GM19467 (cell line): Measurements from ENCODE around the gene MPL.

ENCODE experiments used
- ATAC-seq: cut with Tn5 transposase; IDR thresholded peaks from one replicate; pipeline ENCODE4 v1.9.1; 2021; ENCODE audit warnings: mild to moderate bottlenecking, moderate library complexity; ENCODE audit not compliant: unreplicated experiment

MPL gene

GRCh38 chr1:43351421-43352350 is 14.1 kb downstream of the MPL start:
- no peak for ATAC-seq

- ATAC-seq, result no peak
Measured at GRCh38 chr1:43352351-43352705, 14.7 kb downstream of the MPL start.

DNA sequence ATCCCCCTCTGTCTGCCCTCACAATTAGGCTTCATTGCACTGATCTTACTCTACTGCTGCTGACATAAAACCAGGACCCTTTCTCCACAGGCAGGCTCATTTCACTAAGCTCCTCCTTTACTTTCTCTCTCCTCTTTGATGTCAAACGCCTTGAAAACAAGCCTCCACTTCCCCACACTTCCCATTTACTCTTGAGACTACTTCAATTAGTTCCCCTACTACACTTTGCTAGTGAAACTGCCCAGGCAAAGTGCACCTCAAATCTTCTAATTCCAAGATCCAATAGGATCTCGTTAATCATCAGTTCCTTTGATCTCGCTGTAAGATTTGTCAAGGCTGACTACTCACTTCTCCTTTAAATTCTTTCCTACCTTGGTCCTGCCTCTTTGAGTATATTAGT is 15.3 kb downstream of the MPL start:
- no peak for ATAC-seq

GRCh38 chr1:43354471-43354870 is 16.9 kb downstream of the MPL start:
- no peak for ATAC-seq

DNA sequence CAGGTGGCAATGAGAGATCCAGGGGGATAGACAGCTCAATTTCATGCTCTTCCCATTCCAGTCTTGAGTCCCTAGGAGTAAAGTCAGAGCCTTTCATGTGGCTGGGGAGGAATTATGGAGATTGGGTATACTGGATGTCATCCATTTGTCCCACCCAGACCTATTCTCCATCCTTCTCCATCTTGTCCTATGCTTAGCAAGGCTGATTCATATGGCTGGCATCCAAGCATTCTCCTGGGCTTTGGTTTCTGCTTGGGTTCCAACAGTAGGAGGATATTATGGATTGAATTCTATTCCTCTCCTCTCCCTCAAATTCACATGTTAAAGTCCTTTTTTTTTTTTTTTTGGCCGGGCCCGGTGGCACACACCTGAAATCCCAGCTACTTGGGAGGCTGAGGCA is 17.3 kb downstream of the MPL start:
- no peak for ATAC-seq

DNA sequence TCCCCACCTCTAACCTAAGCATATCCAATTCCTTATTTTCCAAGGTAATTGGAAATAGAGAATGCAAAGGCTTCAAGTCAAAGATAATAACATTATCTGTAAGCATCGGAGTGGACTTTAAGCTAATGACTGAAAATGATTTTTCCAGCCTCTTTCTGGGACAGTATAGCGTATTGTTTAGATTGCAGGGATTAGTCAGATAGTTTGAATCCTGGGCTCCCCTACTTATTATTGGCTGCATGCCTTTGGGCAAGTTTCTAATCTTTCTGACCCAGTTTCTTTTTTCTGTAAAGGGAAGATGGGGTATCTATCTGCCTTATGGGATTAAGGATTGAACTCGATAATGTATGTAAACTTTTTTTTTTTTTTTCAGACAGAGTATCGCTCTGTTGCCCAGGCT is 19.6 kb downstream of the MPL start:
- ATAC-seq, result no peak

GRCh38 chr1:43358121-43358745 is 20.6 kb downstream of the MPL start:
- peak; percentile 8 for ATAC-seq

DNA sequence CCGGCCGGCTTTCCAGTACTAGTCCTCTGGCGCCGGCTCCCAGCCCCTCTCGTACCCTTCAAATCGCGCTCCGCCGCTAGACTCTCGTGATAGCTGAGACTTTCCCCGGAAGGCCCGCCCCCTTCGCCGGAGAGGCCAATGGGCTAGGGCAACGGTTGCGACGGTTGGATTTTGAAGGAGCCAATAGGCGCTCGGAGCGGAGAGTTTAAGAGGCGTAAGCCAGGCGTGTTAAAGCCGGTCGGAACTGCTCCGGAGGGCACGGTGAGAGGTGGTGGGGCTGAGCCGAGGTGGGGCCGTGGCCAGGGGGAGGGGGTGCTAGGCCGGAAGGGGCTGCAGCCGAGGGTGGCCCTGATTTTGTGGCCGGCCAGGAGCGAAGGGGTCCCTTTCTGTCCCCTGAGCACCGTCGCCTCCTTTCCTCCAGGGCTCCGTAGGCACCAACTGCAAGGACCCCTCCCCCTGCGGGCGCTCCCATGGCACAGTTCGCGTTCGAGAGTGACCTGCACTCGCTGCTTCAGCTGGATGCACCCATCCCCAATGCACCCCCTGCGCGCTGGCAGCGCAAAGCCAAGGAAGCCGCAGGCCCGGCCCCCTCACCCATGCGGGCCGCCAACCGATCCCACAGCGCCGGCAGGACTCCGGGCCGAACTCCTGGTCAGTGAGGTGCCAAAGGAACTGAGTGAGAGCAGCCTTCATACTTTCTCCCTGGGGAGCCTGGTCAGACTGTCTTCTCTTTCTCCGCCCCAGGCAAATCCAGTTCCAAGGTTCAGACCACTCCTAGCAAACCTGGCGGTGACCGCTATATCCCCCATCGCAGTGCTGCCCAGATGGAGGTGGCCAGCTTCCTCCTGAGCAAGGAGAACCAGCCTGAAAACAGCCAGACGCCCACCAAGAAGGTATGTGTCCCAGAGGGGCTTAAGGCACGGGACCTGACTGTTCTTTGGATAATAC is 21.4 kb downstream of the MPL start, which contains the start of gene CDC20:
Gene CDC20, plus strand, starts transcription at position 236 of the 948 bp plus-strand sequence. Its CDS starts 235 bp downstream, at position 471.
- peak; percentile 89 for ATAC-seq

- ATAC-seq, result no peak
Measured at GRCh38 chr1:43359696-43360095, 22.1 kb downstream of the MPL start.

- no peak for ATAC-seq
Measured at GRCh38 chr1:43360616-43361015, 23.0 kb downstream of the MPL start.

- no peak for ATAC-seq
Measured at GRCh38 chr1:43363283-43363934, 25.8 kb downstream of the MPL start.

DNA sequence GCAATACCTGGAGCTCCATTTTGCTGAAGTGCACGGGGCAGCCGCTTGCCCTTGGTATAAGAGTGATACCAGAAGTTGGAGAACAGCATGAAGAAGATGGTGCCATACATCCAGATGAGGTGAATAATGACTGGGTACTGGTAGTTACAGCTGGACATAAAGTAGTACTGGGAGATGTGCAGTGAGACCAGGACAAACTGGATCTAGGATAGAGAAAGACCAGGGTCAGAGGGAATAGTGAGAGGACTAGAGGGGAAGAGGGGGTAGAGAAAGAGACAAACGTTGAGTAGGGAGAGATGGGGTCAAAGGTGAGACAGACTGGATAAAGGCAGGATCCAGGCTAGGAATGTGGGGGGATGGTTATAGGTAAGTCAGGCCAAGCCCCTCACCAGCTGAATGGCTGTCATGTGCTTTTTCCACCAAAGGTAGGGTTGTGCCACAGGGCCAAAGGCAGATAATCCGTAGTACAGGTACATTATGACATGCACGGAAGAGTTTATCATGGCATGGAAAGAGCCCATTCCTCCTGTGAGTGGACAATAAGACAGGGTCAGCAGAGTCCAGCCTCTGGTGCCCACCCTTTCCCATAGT is 26.4 kb downstream of the MPL start:
- ATAC-seq, result no peak

- no peak for ATAC-seq
Measured at GRCh38 chr1:43365678-43366077, 28.1 kb downstream of the MPL start.

- ATAC-seq, result no peak
Measured at GRCh38 chr1:43366179-43366578, 28.6 kb downstream of the MPL start.

- ATAC-seq, result no peak
Measured at GRCh38 chr1:43366601-43367025, 29.0 kb downstream of the MPL start.

- peak; percentile 34 for ATAC-seq
Measured at GRCh38 chr1:43367026-43367903, 29.6 kb downstream of the MPL start.

DNA sequence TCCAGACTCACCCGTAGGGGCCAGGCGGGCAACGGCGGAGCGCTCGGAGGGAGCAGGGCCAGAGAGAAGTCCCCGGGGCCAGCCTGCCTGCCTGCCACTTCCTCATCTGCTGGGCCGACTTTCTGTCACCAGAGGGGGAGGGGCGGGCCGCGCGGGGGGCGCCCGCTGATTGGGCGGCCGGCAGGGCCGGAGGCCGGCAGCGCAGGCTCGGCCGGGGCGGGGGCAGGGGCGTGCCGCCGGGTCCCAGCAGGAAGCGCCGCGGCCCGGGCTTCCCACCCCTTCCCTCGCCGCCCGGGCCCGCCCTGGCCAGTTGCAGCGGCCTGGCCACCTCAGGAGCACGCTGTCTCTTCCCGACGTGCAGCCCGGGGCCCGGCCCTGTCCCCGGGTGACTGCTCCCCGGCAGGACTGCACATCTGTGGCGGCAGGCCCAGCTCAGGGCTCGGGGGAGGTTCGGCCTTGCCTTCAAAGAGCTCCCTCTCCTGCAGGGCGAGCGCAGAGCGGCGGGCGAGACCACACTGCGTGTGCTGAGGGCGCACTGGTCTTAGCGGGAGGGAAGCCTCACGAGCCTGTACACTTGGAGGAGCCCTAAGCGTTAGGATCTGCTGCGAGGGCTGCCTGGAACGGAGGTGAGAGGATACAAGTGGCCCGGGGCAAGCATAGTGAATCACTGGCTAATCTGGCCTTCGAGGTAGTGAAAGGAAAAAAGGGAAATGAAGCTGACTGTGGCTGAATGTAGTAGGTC is 30.5 kb downstream of the MPL start, which contains the start of gene ELOVL1:
Gene ELOVL1, minus strand, starts transcription at position 108 of the 742 bp plus-strand sequence. CDS start 2,402 bp downstream, outside the sequence.
- peak; percentile 66 for ATAC-seq

DNA sequence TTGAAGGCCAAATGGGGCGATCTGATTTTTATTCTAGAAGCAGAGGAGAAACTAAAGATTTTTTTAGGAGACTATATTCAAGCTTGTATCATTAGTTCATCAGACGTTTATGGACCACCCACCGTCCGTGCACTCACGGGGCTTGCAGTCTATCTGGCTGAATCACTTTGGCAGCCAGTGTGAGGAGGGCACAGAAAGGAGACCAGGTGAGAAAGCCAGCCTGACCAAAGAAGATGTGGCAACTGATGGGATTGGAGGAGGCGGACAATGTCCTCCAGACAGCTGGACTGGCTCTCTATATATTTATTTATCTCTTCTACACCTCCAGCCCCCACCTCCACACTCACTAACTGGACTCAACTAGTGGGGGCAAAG is 31.0 kb downstream of the MPL start:
- no peak for ATAC-seq
